Brain pericyte (primary cell): ENCODE results near the gene SDS.

Experiments
- DNase-seq: peaks from one replicate; pipeline ENCODE4 v3.0.0-alpha.2; 2012; ENCODE audit warnings: low read depth, low spot score

SDS gene

GRCh38 chr12:113403435-113404415 is at the start of gene SDS:
TSS of gene SDS (minus strand) at chr12:113403887. CDS start at chr12:113399708, 4,179 bp downstream.
- DNase-seq, result no peak

GRCh38 chr12:113453330-113453729 is 49.6 kb upstream of the SDS start:
- no peak for DNase-seq

GRCh38 chr12:113452458-113452857 is 48.8 kb upstream of the SDS start:
- DNase-seq, result no peak

GRCh38 chr12:113449839-113450238 is 46.2 kb upstream of the SDS start:
- no peak for DNase-seq

GRCh38 chr12:113449299-113449698 is 45.6 kb upstream of the SDS start:
- DNase-seq, result no peak

- no peak for DNase-seq
Measured at GRCh38 chr12:113448873-113449272, 45.2 kb upstream of the SDS start.

- DNase-seq, result no peak
Measured at GRCh38 chr12:113445544-113446171, 42.0 kb upstream of the SDS start.

GRCh38 chr12:113443030-113443539 is 39.4 kb upstream of the SDS start:
- no peak for DNase-seq

- no peak for DNase-seq
Measured at GRCh38 chr12:113440947-113441782, 37.5 kb upstream of the SDS start.

- no peak for DNase-seq
Measured at GRCh38 chr12:113440336-113440735, 36.6 kb upstream of the SDS start.

GRCh38 chr12:113439606-113440030 is 35.9 kb upstream of the SDS start:
- DNase-seq, result no peak

- DNase-seq, result no peak
Measured at GRCh38 chr12:113439301-113439597, 35.6 kb upstream of the SDS start.

GRCh38 chr12:113438523-113439300 is 35.0 kb upstream of the SDS start:
- no peak for DNase-seq

GRCh38 chr12:113437729-113438100 is 34.0 kb upstream of the SDS start:
- no peak for DNase-seq

- no peak for DNase-seq
Measured at GRCh38 chr12:113436993-113437728, 33.5 kb upstream of the SDS start.

- DNase-seq, result no peak
Measured at GRCh38 chr12:113436586-113436985, 32.9 kb upstream of the SDS start.

- DNase-seq, result no peak
Measured at GRCh38 chr12:113435367-113435766, 31.7 kb upstream of the SDS start.

GRCh38 chr12:113432986-113433385 is 29.3 kb upstream of the SDS start:
- no peak for DNase-seq

GRCh38 chr12:113428482-113428881 is 24.8 kb upstream of the SDS start:
- no peak for DNase-seq

GRCh38 chr12:113427882-113428281 is 24.2 kb upstream of the SDS start:
- DNase-seq, result no peak
